H9 (cell line): ENCODE data around the gene ADAMTSL2. TPM values are rescaled to one million over a fixed set of nuclear protein-coding genes. Genes with fewer than 3 reads are reported as not detected.

ENCODE experiments used
- DNase-seq: peaks from one replicate; pipeline ENCODE4 v3.0.0-alpha.2; 2017
- H2AFZ ChIP-seq: one replicate; pipeline ENCODE4 v1.6.1; 2013; ENCODE audit warnings: mild to moderate bottlenecking, low read length, control low read depth, moderate library complexity
- H2AK5ac ChIP-seq: 2 replicates; pipeline ENCODE4 v1.6.1; 2013; ENCODE audit warnings: low read length, control low read depth, mixed read lengths; ENCODE audit not compliant: insufficient read length
- H2BK120ac ChIP-seq: one replicate; pipeline ENCODE4 v1.6.1; 2013; ENCODE audit warnings: low read depth, mild to moderate bottlenecking, low read length, control low read depth, inconsistent platforms; ENCODE audit not compliant: poor library complexity, severe bottlenecking
- H2BK12ac ChIP-seq: 2 replicates; pipeline ENCODE4 v1.6.1; 2013; ENCODE audit warnings: low read length, control low read depth, mixed read lengths, low read depth; ENCODE audit not compliant: insufficient read length
- H2BK15ac ChIP-seq: 2 replicates; pipeline ENCODE4 v1.6.1; 2013; ENCODE audit warnings: low read depth, low read length, control low read depth
- H2BK20ac ChIP-seq: one replicate; pipeline ENCODE4 v1.6.1; 2013; ENCODE audit warnings: low read depth, mild to moderate bottlenecking, low read length, control low read depth, inconsistent platforms; ENCODE audit not compliant: poor library complexity, severe bottlenecking
- H2BK5ac ChIP-seq: 2 replicates; pipeline ENCODE4 v1.6.1; 2013; ENCODE audit warnings: low read length, control low read depth, mixed read lengths; ENCODE audit not compliant: insufficient read length
- H3K14ac ChIP-seq: 2 replicates; pipeline ENCODE4 v1.6.1; 2013; ENCODE audit warnings: low read length, control low read depth; ENCODE audit not compliant: insufficient read depth
- H3K18ac ChIP-seq: 2 replicates; pipeline ENCODE4 v1.6.1; 2013; ENCODE audit warnings: low read depth, mild to moderate bottlenecking, mixed read lengths, low read length, control low read depth; ENCODE audit not compliant: insufficient read length
- H3K23ac ChIP-seq: 2 replicates; pipeline ENCODE4 v1.6.1; 2013; ENCODE audit warnings: low read length, control low read depth, mixed read lengths, low read depth; ENCODE audit not compliant: insufficient read length
- H3K23me2 ChIP-seq: 2 replicates; pipeline ENCODE4 v1.6.1; 2013; ENCODE audit warnings: low read depth, mild to moderate bottlenecking, mixed read lengths, low read length, control low read depth; ENCODE audit not compliant: insufficient read length, poor library complexity, severe bottlenecking
- H3K27ac ChIP-seq: 2 replicates; pipeline ENCODE4 v1.5.1; 2013; ENCODE audit warnings: low read length, control low read depth, mixed read lengths, low read depth; ENCODE audit not compliant: insufficient read length
- H3K27me3 ChIP-seq: 2 replicates; pipeline ENCODE4 v1.6.1; 2013; ENCODE audit warnings: low read length, control low read depth, inconsistent platforms; ENCODE audit not compliant: insufficient read depth
- H3K4ac ChIP-seq: 2 replicates; pipeline ENCODE4 v1.6.1; 2013; ENCODE audit warnings: low read depth, mild to moderate bottlenecking, control low read depth, inconsistent platforms, low read length, moderate library complexity
- H3K4me1 ChIP-seq: 2 replicates; pipeline ENCODE4 v1.6.1; 2013; ENCODE audit warnings: low read length, control low read depth, inconsistent platforms; ENCODE audit not compliant: insufficient read depth
- H3K4me2 ChIP-seq: 2 replicates; pipeline ENCODE4 v1.6.1; 2013; ENCODE audit warnings: low read length, control low read depth, mixed read lengths; ENCODE audit not compliant: insufficient read length, insufficient read depth
- H3K56ac ChIP-seq: 2 replicates; pipeline ENCODE4 v1.6.1; 2013; ENCODE audit warnings: low read depth, mild to moderate bottlenecking, mixed read lengths, low read length, control low read depth; ENCODE audit not compliant: insufficient read length
- H3K79me1 ChIP-seq: 2 replicates; pipeline ENCODE4 v1.6.1; 2013; ENCODE audit warnings: low read depth, mild to moderate bottlenecking, moderate library complexity, low read length, control low read depth, inconsistent platforms; ENCODE audit not compliant: insufficient read depth, poor library complexity, severe bottlenecking
- H3K79me2 ChIP-seq: 2 replicates; pipeline ENCODE4 v1.6.1; 2013; ENCODE audit warnings: low read length, control low read depth, inconsistent platforms; ENCODE audit not compliant: insufficient read depth
- H3K9ac ChIP-seq: 2 replicates; pipeline ENCODE4 v1.6.1; 2013; ENCODE audit warnings: low read length, control low read depth, mixed read lengths; ENCODE audit not compliant: insufficient read length; ENCODE audit errors: extremely low read depth
- H3K9me3 ChIP-seq: one replicate; pipeline ENCODE4 v1.6.1; 2013; ENCODE audit warnings: low read depth, low read length, inconsistent platforms; ENCODE audit not compliant: control insufficient read depth
- H3T11ph ChIP-seq: one replicate; pipeline ENCODE4 v1.6.1; 2013; ENCODE audit warnings: mild to moderate bottlenecking, low read length, control low read depth, inconsistent platforms
- H4K20me1 ChIP-seq: one replicate; pipeline ENCODE4 v1.6.1; 2013; ENCODE audit not compliant: control insufficient read depth, insufficient read length, insufficient read depth
- H4K5ac ChIP-seq: 2 replicates; pipeline ENCODE4 v1.6.1; 2013; ENCODE audit warnings: low read depth, mild to moderate bottlenecking, mixed read lengths, low read length, control low read depth; ENCODE audit not compliant: insufficient read length
- H4K8ac ChIP-seq: replicated peaks from 2 replicates; pipeline ENCODE4 v1.6.1; 2013; ENCODE audit warnings: low read length, control low read depth, mixed read lengths, low read depth; ENCODE audit not compliant: insufficient read length
- H4K91ac ChIP-seq: 2 replicates; pipeline ENCODE4 v1.6.1; 2013; ENCODE audit warnings: low read depth, mild to moderate bottlenecking, moderate library complexity, mixed read lengths, low read length, control low read depth; ENCODE audit not compliant: insufficient read length
- H3K27ac Mint-ChIP-seq, 3 experiments: 2 replicates in 2 of 3; 3 replicates in 1 of 3; pipeline ENCODE4 v1.8.0; 2020 to 2021; ENCODE audit warnings: mixed read lengths in 3 of 3, mild to moderate bottlenecking in 1 of 3, moderate library complexity in 1 of 3
- H3K27me3 Mint-ChIP-seq: 2 replicates; pipeline ENCODE4 v1.8.0; 2021; ENCODE audit warnings: low read depth, mild to moderate bottlenecking, moderate library complexity, mixed read lengths
- H3K36me3 Mint-ChIP-seq, 3 experiments: 2 replicates in 2 of 3; 3 replicates in 1 of 3; pipeline ENCODE4 v1.8.0; 2020 to 2021; ENCODE audit warnings: low read depth in 3 of 3, mixed read lengths in 3 of 3; ENCODE audit not compliant: insufficient read depth in 1 of 3
- H3K4me1 Mint-ChIP-seq, 2 experiments: 2 replicates each; pipeline ENCODE4 v1.8.0; 2020; ENCODE audit warnings: mixed read lengths in 2 of 2
- H3K4me3 Mint-ChIP-seq, 2 experiments: 2 replicates in 1 of 2; 3 replicates in 1 of 2; pipeline ENCODE4 v1.8.0; 2020 to 2021; ENCODE audit warnings: mild to moderate bottlenecking in 2 of 2, mixed read lengths in 2 of 2, moderate library complexity in 1 of 2
- H3K9me3 Mint-ChIP-seq, 2 experiments: 2 replicates in 1 of 2; 3 replicates in 1 of 2; pipeline ENCODE4 v1.8.0; 2020; ENCODE audit warnings: mild to moderate bottlenecking in 2 of 2, mixed read lengths in 2 of 2, moderate library complexity in 1 of 2
- WGBS: extraction: QIAGEN DNeasy Blood & Tissue Kit; methylation state at CpG from one replicate; pipeline ENCODE4 v1.1.7; 2013; ENCODE audit warnings: missing lambda C conversion rate, low lambda C conversion rate, mixed read lengths; ENCODE audit not compliant: insufficient read length; ENCODE audit errors: extremely low coverage; 5-methylcytosine and 5-hydroxymethylcytosine counted together
- total RNA-seq: library from RNA; stranded (reverse); gene quantifications from 2 replicates; pipeline ENCODE4 v1.2.1, GENCODE V29; 2021
- TF ChIP-seq, protein P1 (sequence below): fragments of 200-600 bp; sonication (generic); conservative IDR thresholded peaks from 3 replicates; pipeline ENCODE4 v1.8.0; 2021; ENCODE audit warnings: antibody characterized with exemption, mild to moderate bottlenecking

The ADAMTSL2 gene
- total RNA-seq, 1 experiment from 2014 or later, result 0.61 TPM

DNA sequence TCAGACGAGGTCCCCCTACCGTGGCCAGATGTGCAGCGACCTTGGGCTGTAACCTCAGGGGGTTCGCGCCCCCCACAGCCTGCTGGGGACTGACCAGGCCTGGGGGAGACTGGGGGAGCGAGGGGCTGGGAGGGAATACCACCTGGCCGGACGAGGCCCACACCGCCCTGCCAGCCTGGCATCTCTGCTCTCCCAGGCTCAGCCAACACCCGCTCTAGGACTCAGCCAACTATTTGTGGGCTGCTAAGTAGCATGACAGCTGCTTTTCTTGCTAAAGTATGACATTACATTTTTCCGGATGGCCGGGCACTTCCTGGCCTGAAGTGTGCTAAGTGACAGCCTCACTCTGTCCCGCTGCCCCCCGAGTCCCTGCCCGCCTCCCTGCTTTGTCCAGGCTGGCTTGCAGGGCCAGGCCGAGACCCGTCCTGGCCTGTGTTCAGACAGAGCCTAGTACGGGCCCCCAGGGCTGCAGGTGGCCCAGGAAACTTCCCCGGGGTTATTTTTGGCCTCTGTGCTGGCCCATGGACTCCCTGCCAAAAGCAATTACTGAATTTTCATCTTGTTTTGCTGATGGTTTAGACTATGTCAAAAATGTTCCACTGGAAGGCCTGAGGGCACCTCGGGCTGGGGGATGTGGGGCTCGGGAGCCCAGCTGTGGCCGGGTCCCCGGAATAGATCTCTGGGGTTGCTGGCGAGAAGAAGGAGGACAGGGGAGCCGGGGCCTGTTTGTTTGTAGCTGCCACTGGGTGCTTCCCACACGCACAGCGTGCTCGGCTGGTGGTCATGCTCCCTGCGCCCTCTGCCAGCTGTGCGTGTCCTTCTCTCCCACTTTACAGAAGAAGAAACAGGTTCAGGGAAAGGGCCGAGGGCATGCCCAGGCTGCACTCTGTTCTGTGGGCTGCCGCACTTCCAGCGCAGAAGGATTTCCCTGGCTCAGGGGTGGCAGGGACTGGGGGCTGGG lies 42.2 kb upstream of the ADAMTSL2 start:
- H3K56ac ChIP-seq, result no peak overlapping the region
- H3K79me1 ChIP-seq, result no peaks in the 10 kb centered on the region
- H3T11ph ChIP-seq, result no peak overlapping the region
- no peaks in the 10 kb centered on the region for H3K4me1 ChIP-seq
- H3K27ac ChIP-seq, result no peak overlapping the region
- no peak overlapping the region for H3K23ac ChIP-seq
- H2BK120ac ChIP-seq, result no peak overlapping the region
- WGBS, result no CpG with 5 or more reads among the region's 33 CpGs
- H4K5ac ChIP-seq, result no peak overlapping the region
- H3K4ac ChIP-seq, result no peak overlapping the region
- no peak overlapping the region for H3K4me3 Mint-ChIP-seq
- H3K9me3 ChIP-seq, result no peaks in the 10 kb centered on the region
- H4K20me1 ChIP-seq, result no peaks in the 10 kb centered on the region
- no peak overlapping the region for H4K91ac ChIP-seq
- H3K4me1 Mint-ChIP-seq, result no peaks in the 10 kb centered on the region
- H3K9ac ChIP-seq, result no peak overlapping the region
- H3K79me2 ChIP-seq, result no peaks in the 10 kb centered on the region
- no peak overlapping the region for H4K8ac ChIP-seq
- H2AK5ac ChIP-seq, result no peak overlapping the region
- H3K9me3 Mint-ChIP-seq, result no peaks in the 10 kb centered on the region
- no peak overlapping the region for H2BK5ac ChIP-seq
- H3K18ac ChIP-seq, result no peak overlapping the region
- H2BK20ac ChIP-seq, result no peak overlapping the region
- H2AFZ ChIP-seq, result no peak overlapping the region
- H3K14ac ChIP-seq, result no peak overlapping the region
- TF ChIP-seq, protein P1, sequence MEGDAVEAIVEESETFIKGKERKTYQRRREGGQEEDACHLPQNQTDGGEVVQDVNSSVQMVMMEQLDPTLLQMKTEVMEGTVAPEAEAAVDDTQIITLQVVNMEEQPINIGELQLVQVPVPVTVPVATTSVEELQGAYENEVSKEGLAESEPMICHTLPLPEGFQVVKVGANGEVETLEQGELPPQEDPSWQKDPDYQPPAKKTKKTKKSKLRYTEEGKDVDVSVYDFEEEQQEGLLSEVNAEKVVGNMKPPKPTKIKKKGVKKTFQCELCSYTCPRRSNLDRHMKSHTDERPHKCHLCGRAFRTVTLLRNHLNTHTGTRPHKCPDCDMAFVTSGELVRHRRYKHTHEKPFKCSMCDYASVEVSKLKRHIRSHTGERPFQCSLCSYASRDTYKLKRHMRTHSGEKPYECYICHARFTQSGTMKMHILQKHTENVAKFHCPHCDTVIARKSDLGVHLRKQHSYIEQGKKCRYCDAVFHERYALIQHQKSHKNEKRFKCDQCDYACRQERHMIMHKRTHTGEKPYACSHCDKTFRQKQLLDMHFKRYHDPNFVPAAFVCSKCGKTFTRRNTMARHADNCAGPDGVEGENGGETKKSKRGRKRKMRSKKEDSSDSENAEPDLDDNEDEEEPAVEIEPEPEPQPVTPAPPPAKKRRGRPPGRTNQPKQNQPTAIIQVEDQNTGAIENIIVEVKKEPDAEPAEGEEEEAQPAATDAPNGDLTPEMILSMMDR, result no peak
- no peaks in the 10 kb centered on the region for H3K36me3 Mint-ChIP-seq
- H3K27me3 Mint-ChIP-seq, result peaks cover 5% of the 10 kb centered on the region
- H3K4me2 ChIP-seq, result no peak overlapping the region
- H3K27ac Mint-ChIP-seq, result 0 out of 7 replicates have a peak overlapping the region, but pooled peaks of 1 of the 3 experiments have one; percentile 15
- no peaks in the 10 kb centered on the region for H3K23me2 ChIP-seq
- H2BK12ac ChIP-seq, result no peak overlapping the region
- H2BK15ac ChIP-seq, result no peak overlapping the region
- DNase-seq, result no peak
- no peaks in the 10 kb centered on the region for H3K27me3 ChIP-seq
